Bone marrow (tissue), 2 donors: ENCODE data around the gene PANK2.
"Not testable (repeated sequence)": the region's sequence is repeated elsewhere in the genome, so short reads cannot be mapped to it uniquely, and the experiment has no call there.

Source experiments
- DNase-seq, 2 donors: peaks; one replicate each; lab custom pipeline; 2025; lab: John Stamatoyannopoulos, UW

PANK2 gene

DNA sequence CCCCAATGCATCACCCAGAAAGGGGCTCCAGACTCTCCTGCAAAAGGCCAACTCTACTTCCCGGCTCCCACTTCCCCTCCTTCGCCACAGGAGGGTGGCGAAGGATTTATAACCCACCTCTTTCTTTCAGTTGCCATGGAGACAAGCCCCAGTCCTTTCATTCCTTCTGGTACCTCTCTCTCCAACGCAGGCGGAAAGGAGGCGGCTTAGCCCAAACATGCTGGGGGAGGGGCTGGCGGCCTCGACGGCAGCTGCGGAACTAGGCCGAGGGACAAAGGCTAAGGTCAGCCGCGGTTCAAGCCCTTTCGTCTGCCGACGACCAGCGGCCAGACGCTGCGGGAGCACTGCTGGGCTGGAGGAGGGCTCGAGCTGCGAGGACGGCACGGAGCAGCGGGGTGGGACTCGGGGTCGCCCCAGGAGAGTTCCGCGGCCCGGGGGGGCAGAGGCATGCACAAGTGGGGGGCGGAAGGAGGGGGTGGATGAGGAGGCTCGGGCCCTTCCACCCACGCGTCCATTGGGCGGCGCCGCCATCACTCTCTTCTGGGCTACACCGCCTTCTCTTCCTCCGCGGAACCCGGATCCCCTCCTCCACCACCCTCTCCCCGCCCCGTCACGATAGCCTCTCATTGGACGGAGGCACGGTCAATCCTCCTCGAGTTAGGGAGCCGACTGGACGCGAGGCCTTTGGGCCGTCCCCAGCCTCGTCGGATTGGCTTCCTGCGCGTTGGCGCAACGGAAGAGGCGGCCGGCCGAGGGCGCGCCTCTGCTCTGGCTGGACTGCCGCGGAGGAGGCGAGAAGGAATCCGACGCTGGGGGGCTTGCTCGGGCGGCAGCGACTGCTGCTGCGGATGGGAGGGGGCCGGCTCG, at the start of gene PANK2:
Gene PANK2, plus strand, starts transcription at position 766 of the 867 bp plus-strand sequence.
- peak; percentile 89 to 95 for DNase-seq

DNA sequence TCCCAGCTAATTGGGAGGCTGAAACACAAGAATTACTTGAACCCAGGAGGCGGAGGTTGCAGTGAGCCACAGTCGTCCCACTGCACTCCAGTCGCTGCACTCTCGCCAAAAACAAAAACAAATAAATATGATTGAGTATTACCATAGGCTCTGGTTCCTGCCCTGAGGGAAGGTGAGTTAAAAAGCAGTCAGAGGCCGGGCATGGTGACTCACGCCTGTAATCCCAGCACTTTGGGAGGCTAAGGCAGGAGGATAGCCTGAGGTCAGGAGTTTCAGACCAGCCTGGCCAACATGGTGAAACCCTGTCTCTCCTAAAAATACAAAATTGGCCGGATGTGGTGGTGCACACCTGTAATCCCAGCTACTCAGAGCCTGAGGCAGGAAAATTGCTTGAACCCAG, 49.0 kb upstream of the PANK2 start:
- not testable (repeated sequence) for DNase-seq

DNA sequence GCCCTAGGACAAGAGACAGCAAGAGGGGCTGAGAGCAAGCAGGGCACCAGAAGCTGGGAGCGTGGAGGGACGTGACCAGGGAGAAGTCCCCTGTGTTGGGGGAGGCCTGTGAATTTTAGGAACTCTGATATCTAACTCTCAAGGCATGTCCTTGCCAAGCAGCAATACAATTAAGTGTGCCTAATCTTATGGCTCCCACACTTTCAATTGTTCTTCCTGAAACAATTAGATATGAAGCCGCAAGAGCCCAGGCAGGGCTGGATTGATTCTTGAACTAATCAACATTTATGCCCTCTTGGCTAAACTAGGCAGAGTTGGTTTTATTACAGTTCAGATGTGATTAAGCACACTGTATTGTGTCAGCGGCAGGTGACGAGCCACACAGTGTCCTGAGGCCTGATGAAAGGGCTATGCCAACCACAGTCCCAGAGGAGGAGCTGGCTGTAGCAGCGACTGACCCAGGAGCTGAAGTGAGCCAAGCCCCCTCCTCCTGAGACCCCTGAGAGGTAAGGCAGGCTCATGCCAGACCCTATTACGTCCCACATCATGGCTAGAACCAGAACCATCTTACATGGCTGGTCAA, 46.7 kb upstream of the PANK2 start:
- no peak for DNase-seq

DNA sequence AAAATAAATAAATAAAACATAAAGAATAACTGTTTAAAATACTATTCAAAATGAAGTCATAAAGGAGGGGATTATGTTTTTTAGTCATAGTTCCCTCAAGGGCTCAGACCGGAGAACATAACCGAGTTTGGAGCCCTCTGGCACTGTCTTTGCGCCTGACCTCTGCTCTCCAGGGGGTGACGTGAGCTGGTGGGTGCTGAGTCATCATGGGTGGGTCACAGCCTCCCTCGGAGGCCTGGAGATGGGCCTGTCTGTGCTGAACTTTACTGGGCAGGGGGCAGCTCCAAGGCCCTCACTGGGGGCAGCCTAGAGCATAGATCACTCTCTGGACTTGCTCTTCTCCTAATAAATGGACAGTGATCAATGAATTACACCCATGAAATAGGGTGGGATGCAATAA, 45.7 kb upstream of the PANK2 start:
- no peak for DNase-seq

DNA sequence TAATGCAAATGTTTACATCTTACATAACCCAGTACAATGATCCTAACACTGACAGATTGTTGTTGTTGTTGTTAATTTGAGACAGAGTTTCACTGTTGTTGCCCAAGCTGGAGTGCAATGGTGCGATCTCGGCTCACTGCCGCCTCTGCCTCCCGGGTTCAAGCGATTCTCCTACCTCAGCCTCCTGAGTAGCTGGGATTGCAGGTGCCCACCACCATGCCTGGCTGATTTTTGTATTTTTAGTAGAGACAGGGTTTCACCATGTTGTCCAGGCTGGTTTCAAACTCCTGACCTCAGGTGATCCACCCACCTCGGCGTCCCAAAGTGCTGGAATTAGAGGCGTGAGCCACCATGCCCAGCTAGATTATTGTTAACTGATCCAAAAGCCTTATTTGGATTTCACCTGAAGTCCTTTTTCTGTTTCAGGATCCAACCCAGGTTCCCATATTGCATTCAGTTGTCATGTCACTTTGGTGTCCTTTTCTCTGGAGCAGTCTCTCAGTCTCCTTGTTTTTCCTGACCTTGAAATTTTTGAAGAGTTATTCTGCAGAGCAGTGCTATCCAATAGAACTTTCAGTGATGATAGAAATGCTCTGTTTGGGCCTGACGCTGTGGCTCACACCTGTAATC, 45.1 kb upstream of the PANK2 start:
- not testable (repeated sequence) for DNase-seq

DNA sequence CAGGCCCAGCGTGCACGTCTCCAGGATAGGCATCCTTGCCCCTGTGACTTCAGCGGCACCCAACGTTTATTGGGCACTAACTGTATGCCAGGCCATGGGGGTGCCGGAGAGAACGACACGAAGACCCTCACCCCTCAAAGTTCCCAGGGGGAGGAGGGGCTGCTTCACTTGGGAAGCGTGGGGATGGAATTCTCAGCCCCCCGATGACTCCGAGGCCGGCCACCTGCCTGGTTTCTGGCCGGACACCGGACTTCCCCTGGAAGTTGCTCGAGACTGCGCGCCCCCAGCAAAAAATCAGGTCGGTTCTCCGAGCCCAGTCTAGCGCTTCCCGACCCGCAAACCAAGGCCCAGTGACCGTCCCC, 42.8 kb upstream of the PANK2 start:
- DNase-seq = no peak

DNA sequence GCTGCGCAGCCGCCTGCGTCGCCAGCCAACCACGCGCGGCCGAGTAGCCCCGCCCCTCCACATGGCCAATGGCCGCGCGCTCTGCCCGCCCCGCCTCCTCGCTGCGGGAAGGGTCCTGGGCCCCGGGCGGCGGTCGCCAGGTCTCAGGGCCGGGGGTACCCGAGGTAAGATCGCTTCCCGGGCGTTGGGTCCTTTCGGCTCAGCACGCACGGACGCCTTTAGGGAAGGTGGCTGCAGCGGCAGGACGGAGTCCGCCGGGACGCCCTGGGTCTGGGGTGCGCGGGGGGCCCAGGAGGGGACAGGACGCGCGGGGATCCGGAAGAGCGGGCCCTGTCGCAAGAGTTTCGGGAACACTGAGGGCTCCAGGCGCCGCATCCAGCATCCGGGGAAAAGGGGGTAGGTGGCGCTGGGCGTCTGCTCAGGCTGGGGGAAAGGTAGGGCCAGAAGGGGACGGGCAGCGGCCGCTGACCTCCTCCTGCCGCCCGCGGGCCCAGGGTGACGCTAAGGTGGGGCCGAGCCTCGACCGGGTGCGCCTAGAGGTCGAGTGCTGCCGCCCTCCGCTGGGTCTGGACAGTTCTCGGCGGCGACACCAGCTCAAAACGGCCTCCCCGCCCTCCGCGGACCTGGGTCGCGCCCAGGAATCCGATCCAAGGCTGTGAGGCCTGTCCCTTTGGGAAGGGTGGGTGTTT, 42.3 kb upstream of the PANK2 start, which contains the start of gene MAVS:
Gene MAVS, plus strand, starts transcription at position 95 of the 689 bp plus-strand sequence. CDS start 7,791 bp downstream, outside the sequence.
- peak; percentile 42 to 53 for DNase-seq

DNA sequence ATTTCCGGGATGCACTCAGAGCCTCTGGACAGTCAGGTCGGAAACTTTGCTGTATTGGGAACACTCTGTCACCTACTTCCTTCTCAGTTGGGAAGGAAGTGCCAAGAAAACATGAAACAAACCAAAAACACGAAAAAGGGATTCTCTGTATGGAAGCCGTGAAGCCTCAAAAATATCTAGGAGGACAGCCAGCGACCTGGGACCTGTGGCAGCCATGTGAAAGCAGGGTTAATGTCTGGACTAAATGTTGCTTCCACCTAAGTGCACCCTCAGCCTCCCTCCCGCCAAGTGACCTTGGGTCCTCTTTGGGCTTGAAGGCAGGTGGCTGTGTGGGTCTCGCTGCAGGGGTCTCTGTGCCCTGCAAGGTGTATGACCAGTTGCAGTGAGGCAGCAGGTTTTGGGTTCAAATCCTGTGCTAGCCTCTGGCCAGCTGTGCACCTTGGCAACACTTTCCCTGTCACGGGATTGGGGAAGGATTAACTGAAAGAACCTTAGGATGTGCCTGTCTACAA, 41.7 kb upstream of the PANK2 start:
- no peak for DNase-seq

DNA sequence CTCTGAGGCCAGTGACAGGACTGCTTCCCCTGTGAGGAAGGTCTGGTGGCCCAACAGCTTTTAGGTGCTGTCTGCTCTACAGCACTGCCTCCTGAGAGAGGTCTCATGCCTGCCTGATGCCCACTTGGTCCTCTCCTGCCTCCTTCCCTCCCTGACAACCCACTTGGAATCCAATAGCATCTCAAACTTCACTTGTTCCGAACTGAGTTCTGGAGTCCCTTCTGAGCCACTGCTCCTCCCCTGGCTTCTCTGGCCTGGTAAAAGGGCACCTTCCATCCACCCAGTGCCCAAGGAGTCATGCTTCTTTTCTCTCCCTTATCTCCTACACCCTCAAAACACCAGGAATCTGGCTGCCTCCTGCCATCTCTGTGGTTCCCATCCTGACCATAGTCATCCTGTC, 40.6 kb upstream of the PANK2 start:
- no peak for DNase-seq

DNA sequence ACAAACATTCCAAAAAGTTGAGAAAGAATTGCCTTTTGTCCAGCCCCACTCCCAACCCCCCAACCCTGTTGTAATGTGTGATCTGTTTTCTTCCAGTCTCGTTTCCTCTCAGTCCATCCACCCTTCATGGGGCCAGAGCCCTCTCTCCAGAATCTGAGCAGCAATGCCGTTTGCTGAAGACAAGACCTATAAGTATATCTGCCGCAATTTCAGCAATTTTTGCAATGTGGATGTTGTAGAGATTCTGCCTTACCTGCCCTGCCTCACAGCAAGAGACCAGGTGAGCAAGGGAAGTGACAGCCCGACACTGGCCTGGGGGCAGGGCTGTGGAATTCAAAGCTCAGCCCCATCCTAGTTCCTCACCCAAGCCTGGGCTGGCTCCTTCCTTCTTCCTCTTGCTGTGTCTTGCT, 34.7 kb upstream of the PANK2 start:
- DNase-seq = no peak

DNA sequence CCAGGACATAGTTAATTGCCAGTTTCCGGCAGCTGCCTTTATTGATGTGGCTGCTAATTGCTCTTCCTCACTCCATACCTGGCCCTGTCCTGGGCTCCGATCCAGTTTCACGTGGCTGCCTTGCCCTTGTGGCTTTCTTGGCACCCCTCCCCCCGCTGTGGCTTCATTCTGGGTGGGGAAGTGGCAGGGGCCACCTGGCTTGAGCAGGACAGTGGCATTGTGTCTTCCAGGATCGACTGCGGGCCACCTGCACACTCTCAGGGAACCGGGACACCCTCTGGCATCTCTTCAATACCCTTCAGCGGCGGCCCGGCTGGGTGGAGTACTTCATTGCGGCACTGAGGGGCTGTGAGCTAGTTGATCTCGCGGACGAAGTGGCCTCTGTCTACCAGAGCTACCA, 31.8 kb upstream of the PANK2 start:
- DNase-seq = no peak

DNA sequence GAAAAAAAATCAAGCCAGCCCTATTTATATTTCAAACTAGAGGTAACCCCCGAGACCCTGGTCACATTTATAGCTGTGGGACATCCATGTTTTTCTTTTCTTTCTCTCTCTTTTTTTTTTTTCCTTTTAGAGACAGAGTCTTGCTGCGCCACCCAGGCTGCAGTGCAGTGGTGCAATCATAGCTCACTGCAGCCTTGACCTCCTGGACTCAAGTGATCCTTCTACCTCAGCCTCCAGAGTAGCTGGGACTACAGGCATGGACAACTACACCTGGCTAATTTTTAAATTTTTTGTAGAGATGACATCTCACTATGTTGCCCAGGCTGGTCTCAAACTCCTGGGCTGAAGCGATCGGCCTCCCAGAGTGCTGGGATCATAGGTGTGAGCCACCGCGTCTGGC, 30.5 kb upstream of the PANK2 start:
- DNase-seq = no peak

DNA sequence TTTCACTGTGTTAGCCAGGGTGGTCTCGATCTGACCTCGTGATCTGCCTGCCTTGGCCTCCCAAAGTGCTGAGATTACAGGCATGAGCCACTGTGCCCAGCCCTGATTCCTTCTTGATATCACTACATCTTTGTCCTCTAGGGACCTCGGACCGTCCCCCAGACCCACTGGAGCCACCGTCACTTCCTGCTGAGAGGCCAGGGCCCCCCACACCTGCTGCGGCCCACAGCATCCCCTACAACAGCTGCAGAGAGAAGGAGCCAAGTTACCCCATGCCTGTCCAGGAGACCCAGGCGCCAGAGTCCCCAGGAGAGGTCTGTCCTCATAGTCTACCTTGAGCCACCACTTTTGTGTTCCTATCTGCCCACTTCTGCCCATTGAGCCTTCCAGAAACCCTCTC, 28.0 kb upstream of the PANK2 start:
- no peak for DNase-seq

DNA sequence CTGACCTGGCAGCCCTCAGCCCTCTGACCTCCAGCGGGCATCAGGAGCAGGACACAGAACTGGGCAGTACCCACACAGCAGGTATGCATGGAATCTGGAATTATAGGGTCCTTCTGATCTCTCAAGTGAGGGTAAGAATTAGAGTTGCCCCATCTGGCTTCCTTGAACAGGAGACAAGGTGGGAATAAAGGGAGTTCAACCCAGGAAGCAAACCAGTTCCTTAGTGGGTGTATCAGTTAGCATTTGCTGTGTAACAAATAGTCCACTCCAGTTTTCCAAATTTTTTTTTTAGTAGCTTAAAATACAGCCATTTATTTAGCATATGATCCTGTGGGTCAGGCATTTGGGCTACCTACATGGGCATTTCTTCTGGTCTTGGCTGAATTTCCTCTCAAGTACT, 26.9 kb upstream of the PANK2 start:
- no peak for DNase-seq

DNA sequence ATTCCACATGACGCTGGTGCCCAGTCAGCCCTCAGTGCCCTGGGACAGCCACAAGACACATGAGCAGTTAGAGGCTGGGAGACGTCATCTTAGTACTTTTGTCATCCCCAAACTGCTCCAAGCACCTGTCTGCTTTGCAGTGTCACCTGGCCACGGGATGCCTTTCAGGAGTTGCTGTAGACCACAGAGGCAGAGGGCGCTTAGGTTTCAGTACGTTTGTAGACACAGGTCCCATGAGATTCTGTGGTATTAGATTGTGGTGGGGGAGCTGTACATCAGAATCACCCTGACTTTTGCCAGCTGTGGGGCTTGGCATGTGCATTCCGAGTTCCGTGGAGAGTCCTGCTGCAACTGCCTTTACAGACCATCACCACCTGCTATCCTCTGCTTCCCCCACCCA, 25.9 kb upstream of the PANK2 start:
- no peak for DNase-seq

DNA sequence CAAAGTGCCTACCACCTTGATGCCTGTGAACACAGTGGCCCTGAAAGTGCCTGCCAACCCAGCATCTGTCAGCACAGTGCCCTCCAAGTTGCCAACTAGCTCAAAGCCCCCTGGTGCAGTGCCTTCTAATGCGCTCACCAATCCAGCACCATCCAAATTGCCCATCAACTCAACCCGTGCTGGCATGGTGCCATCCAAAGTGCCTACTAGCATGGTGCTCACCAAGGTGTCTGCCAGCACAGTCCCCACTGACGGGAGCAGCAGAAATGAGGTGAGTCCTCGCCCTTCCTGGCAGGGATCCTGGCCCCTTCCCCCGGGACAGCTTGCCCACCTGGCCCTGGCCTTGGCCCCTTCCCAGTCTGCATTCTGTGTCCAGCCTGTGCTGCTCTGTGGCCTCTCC, 24.7 kb upstream of the PANK2 start:
- no peak for DNase-seq

DNA sequence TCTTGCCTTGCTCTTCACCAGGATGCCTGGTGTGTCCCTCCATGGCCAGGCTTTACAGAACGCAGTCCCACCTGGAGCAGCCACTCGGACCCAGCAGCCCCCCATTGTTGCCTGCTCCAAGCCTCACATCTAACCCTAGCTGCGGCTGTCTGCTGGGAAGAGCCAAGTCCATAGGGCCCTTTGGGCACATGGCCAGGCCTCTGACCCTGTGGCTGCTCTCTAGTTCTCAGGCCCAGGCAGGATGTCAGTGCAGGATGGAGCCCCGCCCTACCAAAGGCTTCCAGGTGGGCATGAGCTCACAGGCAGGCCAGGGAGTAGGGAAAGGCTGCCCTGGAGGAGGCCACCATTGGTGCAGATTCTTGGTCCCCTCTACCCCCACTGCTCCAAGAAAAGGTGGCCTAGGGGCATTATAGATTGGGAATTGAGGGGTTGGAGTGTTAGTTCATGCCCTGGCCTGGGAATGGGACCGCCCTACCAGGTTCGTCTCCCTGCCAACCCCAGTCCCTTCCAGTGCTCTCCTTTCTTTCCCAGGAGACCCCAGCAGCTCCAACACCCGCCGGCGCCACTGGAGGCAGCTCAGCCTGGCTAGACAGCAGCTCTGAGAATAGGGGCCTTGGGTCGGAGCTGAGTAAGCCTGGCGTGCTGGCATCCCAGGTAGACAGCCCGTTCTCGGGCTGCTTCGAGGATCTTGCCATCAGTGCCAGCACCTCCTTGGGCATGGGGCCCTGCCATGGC, 23.9 kb upstream of the PANK2 start:
- no peak for DNase-seq

DNA sequence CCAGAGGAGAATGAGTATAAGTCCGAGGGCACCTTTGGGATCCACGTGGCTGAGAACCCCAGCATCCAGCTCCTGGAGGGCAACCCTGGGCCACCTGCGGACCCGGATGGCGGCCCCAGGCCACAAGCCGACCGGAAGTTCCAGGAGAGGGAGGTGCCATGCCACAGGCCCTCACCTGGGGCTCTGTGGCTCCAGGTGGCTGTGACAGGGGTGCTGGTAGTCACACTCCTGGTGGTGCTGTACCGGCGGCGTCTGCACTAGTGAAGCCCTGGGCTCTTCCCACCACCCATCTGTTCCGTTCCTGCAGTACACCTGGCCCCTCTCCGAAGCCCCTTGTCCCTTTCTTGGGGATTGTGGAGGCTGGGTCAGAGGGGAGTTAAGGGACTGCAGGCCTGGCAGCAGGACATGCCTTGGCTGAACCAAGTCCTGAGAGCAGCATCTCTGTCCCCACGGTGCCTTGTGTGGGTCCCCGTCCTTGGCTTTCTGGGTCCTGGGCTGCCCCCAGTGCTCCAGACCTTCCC, 23.2 kb upstream of the PANK2 start:
- DNase-seq = no peak

DNA sequence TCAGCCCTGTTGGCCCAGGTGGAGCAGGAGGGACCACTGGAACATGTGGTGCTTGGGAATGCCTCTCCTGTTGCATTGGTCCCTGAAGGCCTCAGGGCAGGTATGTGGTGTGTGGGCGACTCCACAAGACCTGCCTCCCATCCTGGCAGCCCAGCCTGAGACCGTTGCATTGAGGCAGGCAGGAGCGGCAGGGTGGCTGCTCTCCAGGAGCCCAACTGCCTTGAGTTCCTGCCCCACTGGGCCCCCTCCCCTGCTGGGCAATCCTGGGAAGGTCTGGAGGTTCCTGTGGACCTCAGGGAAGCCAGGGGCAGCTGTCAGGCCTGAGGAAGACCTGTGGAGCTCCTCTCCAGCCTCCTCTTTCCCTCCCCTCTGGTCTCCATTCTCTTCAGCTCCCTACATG, 22.7 kb upstream of the PANK2 start:
- DNase-seq = no peak

DNA sequence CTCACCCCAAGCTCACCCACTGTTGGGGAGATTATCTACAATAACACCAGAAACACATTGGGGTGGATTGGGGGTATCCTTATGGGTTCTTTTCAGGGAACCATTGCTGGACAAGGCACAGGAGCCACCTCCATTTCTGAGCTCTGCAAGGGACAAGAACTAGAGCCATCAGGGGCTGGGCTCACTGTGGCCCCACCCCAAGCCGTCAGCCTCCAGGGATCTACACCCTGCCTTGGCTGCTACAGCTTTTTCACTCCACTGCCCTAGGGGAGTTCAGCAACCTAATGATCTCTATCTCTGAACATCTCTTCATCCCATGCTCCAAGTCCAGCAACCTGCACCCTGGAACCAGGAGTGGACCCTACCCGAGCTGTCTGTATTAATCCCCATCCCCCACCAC, 21.4 kb upstream of the PANK2 start:
- no peak for DNase-seq

DNA sequence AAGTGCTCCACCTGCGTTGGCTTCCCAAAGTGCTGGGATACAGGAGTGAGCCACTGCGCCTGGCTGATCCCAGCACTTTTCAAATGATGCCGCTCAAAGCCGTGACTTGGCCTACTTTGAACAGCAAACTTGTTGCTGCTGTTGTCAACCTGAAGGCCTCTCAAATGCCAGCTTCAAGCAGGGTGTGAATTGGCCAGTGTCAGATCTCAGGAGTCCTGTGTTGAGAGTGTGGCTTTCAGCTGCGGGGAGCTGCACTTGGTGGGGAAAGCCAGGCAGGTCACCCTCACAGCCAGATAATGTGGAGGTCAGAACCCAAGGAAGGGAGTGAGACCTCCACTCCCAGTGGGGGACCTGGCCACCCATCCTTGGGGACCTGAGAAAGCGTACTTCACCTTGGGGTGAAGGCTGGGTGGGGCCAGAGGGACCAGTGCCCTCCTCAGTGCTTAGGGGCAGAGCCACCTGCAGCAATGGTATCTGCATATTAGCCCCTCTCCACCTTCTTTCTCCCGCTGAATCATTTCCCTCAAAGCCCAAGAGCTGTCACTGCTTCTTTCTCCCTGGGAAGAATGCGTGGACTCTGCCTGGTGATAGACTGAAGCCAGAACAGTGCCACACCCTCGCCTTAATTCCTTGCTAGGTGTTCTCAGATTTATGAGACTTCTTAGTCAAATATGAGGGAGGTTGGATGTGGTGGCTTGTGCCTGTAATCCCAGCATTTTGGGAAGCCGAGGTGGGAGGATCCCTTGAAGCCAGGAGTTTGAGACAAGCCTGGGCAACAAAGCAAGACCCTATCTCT, 19.1 kb upstream of the PANK2 start:
- DNase-seq = no peak
